PC-3 (cell line): ENCODE results near the gene ERCC3.

Source experiments
- EZH2 ChIP-seq: fragments of 300-600 bp; sonication (generic); IDR thresholded peaks from one replicate; pipeline ENCODE4 v1.6.1; 2017; ENCODE audit warnings: antibody characterized with exemption, mild to moderate bottlenecking, low read length; ENCODE audit not compliant: unreplicated experiment
- EZH2phosphoT487 ChIP-seq: fragments of 300-600 bp; sonication (generic); IDR thresholded peaks from 2 replicates; pipeline ENCODE4 v1.6.1; 2018; ENCODE audit warnings: mild to moderate bottlenecking, antibody characterized with exemption, low read length, borderline replicate concordance
- TF ChIP-seq, protein P1 (sequence below): fragments of 300-600 bp; sonication (generic); conservative IDR thresholded peaks from 2 replicates; pipeline ENCODE4 v1.5.1; 2017; ENCODE audit warnings: antibody characterized with exemption, low read depth, mild to moderate bottlenecking, low read length

DNA sequence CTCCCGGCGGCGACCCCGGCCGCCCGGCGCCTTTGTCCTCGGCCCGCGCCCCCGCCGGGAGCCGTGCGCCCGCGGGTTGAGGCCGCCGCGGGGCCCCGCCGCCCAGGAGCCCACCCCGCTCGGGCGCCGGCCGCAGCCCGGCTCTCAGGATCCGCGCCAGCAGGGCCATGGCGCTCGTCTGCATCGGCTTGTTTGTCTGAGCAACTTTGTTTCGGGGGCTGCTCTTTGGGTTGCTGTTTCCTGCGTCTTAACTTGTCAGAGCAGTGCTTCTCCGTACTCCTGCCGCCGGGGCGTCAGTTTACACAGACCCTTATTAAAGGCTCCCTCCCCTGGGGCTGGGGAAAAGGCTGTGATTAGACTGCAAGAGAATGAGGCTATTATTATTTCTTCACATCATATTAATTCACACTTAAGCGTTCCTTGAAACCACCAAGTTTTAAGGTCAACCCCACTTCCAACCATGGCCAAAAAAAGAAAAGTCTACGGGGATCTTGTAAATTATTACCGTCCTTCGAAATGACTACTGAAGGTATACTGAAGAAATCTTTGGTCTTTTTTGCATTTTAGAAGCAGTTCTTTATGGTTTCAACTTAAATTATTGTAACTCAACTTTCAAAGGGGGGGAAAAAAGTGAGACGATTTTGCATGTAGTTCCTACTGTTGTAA is 73.7 kb downstream of the ERCC3 start, which contains the start of gene CYP27C1:
- TF ChIP-seq, protein P1, sequence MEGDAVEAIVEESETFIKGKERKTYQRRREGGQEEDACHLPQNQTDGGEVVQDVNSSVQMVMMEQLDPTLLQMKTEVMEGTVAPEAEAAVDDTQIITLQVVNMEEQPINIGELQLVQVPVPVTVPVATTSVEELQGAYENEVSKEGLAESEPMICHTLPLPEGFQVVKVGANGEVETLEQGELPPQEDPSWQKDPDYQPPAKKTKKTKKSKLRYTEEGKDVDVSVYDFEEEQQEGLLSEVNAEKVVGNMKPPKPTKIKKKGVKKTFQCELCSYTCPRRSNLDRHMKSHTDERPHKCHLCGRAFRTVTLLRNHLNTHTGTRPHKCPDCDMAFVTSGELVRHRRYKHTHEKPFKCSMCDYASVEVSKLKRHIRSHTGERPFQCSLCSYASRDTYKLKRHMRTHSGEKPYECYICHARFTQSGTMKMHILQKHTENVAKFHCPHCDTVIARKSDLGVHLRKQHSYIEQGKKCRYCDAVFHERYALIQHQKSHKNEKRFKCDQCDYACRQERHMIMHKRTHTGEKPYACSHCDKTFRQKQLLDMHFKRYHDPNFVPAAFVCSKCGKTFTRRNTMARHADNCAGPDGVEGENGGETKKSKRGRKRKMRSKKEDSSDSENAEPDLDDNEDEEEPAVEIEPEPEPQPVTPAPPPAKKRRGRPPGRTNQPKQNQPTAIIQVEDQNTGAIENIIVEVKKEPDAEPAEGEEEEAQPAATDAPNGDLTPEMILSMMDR = no peak
- TF ChIP-seq EZH2phosphoT487 = no peak
- TF ChIP-seq EZH2 = no peak
